H1 (cell line): Measurements from ENCODE around the gene EXOC2. TPM values are rescaled to one million over a fixed set of nuclear protein-coding genes. Genes with fewer than 3 reads are reported as not detected.

ENCODE experiments used
- CTCF ChIA-PET: fragments of 300-600 bp; sonication (Branson Sonifier 250); formaldehyde crosslinking; loops from one replicate; lab custom pipeline; 2021; ENCODE audit not compliant: partially characterized antibody; lab: Charles Lee
- POLR2A ChIA-PET: fragments of 300-600 bp; sonication (Branson Sonifier 250); formaldehyde crosslinking; loops from one replicate; lab custom pipeline; 2021; ENCODE audit warnings: inconsistent platforms; ENCODE audit not compliant: partially characterized antibody; lab: Charles Lee
- DNase-seq, 2 experiments: peaks; one replicate each; pipeline versions ENCODE4 v3.0.0 to v3.0.0-alpha.2; 2010 to 2022; ENCODE audit warnings: low spot score in 2 of 2, low read depth in 1 of 2, mixed read lengths in 1 of 2
- FAIRE-seq: peaks from 2 replicates; lab custom pipeline; 2011; peaks lifted over from hg19 to GRCh38; lab: Jason Lieb, UNC
- H2AFZ ChIP-seq: 2 replicates; pipeline ENCODE4 v1.8.1; 2012; ENCODE audit warnings: low read length, inconsistent platforms
- H2AK5ac ChIP-seq: 2 replicates; pipeline ENCODE4 v1.6.1; 2013; ENCODE audit warnings: low read depth, low read length
- H2BK120ac ChIP-seq: replicated peaks from 2 replicates; pipeline ENCODE3; 2013; ENCODE audit warnings: low read depth, low read length, inconsistent platforms
- H2BK12ac ChIP-seq: 2 replicates; pipeline ENCODE4 v1.6.1; 2013; ENCODE audit warnings: low read depth, low read length
- H2BK15ac ChIP-seq: 2 replicates; pipeline ENCODE4 v1.6.1; 2013; ENCODE audit warnings: low read length
- H2BK20ac ChIP-seq: 2 replicates; pipeline ENCODE4 v1.6.1; 2013; ENCODE audit warnings: low read length
- H2BK5ac ChIP-seq: 2 replicates; pipeline ENCODE4 v1.6.1; 2013; ENCODE audit warnings: low read depth, low read length
- H3K14ac ChIP-seq: 2 replicates; pipeline ENCODE4 v1.6.1; 2013; ENCODE audit warnings: inconsistent platforms; ENCODE audit not compliant: insufficient read length
- H3K18ac ChIP-seq: 2 replicates; pipeline ENCODE4 v1.6.1; 2013; ENCODE audit warnings: low read length; ENCODE audit errors: extremely low read depth
- H3K23ac ChIP-seq: 2 replicates; pipeline ENCODE4 v1.6.1; 2013; ENCODE audit warnings: inconsistent platforms; ENCODE audit not compliant: insufficient read length
- H3K23me2 ChIP-seq: 2 replicates; pipeline ENCODE4 v1.6.1; 2013; ENCODE audit warnings: low read depth, low read length
- H3K27ac ChIP-seq: 2 replicates; pipeline ENCODE4 v1.6.1; 2011; ENCODE audit warnings: low read depth, low read length, inconsistent platforms
- H3K27me3 ChIP-seq, 4 experiments: replicated peaks in 1 of 4; 1 replicate in 1 of 4; 2 replicates in 3 of 4; pipeline versions ENCODE4 v1.6.1 to v1.8.1; 2011 to 2013; ENCODE audit warnings: low read length in 3 of 4, mild to moderate bottlenecking in 3 of 4, inconsistent platforms in 2 of 4, mixed read lengths in 2 of 4, moderate library complexity in 1 of 4; ENCODE audit not compliant: control insufficient read depth in 3 of 4, insufficient read depth in 3 of 4; ENCODE audit errors: extremely low read depth in 1 of 4
- H3K36me3 ChIP-seq, 4 experiments: 2 replicates each; pipeline versions ENCODE4 v1.6.1 to v1.8.1; 2011 to 2013; ENCODE audit warnings: mild to moderate bottlenecking in 4 of 4, low read length in 3 of 4, moderate library complexity in 2 of 4, control low read depth in 1 of 4, inconsistent platforms in 1 of 4; ENCODE audit not compliant: insufficient read depth in 4 of 4, control insufficient read depth in 2 of 4
- H3K4ac ChIP-seq: replicated peaks from 2 replicates; pipeline ENCODE3; 2013; ENCODE audit warnings: low read length, low read depth, mixed read lengths, inconsistent platforms; ENCODE audit not compliant: insufficient read length
- H3K4me1 ChIP-seq, 4 experiments: replicated peaks in 1 of 4; 1 replicate in 1 of 4; 2 replicates in 3 of 4; pipeline versions ENCODE4 v1.6.1 to v1.8.1; 2011 to 2013; ENCODE audit warnings: low read length in 3 of 4, inconsistent platforms in 2 of 4, mixed read lengths in 1 of 4; ENCODE audit not compliant: insufficient read depth in 4 of 4, control insufficient read depth in 3 of 4
- H3K4me2 ChIP-seq, 2 experiments: 2 replicates each; pipeline versions ENCODE4 v1.6.1 to v1.8.1; 2011 to 2013; ENCODE audit warnings: low read depth in 2 of 2, low read length in 2 of 2, control low read depth in 1 of 2, inconsistent platforms in 1 of 2, mild to moderate bottlenecking in 1 of 2; ENCODE audit not compliant: insufficient read depth in 1 of 2
- H3K4me3 ChIP-seq, 4 experiments: fragments of 200-600, 300-600 bp in 1 of 4; sonication (generic), shearing (Covaris generic), sonication (Bioruptor Twin) in 1 of 4; 2 replicates each; pipeline versions ENCODE4 v1.5.1 to v1.8.1; 2011 to 2016; ENCODE audit warnings: low read length in 4 of 4, low read depth in 3 of 4, control low read depth in 2 of 4, inconsistent platforms in 2 of 4, mild to moderate bottlenecking in 2 of 4, mixed read lengths in 1 of 4, moderate library complexity in 1 of 4; ENCODE audit not compliant: insufficient read depth in 2 of 4; ENCODE audit errors: extremely low read depth in 1 of 4
- H3K56ac ChIP-seq: replicated peaks from 2 replicates; pipeline ENCODE3; 2013; ENCODE audit warnings: low read depth, mild to moderate bottlenecking, mixed read lengths, low read length, inconsistent platforms; ENCODE audit not compliant: insufficient read length
- H3K79me1 ChIP-seq: 2 replicates; pipeline ENCODE4 v1.6.1; 2013; ENCODE audit warnings: low read depth, low read length, control low read depth
- H3K79me2 ChIP-seq, 2 experiments: 2 replicates each; pipeline versions ENCODE4 v1.6.1 to v1.8.1; 2012 to 2013; ENCODE audit warnings: low read length in 2 of 2, mild to moderate bottlenecking in 2 of 2, inconsistent platforms in 1 of 2; ENCODE audit not compliant: insufficient read depth in 2 of 2, control insufficient read depth in 1 of 2
- H3K9ac ChIP-seq, 4 experiments: replicated peaks in 1 of 4; 1 replicate in 1 of 4; 2 replicates in 3 of 4; pipeline versions ENCODE4 v1.6.1 to v1.8.1; 2011 to 2013; ENCODE audit warnings: low read depth in 3 of 4, low read length in 3 of 4, control low read depth in 2 of 4, mild to moderate bottlenecking in 2 of 4, moderate library complexity in 2 of 4, inconsistent platforms in 1 of 4; ENCODE audit errors: extremely low read depth in 1 of 4
- H3K9me3 ChIP-seq, 2 experiments: 2 replicates each; pipeline versions ENCODE4 v1.6.1 to v1.8.1; 2012 to 2013; ENCODE audit warnings: mild to moderate bottlenecking in 2 of 2, moderate library complexity in 2 of 2, control low read depth in 1 of 2, inconsistent platforms in 1 of 2, low read depth in 1 of 2, low read length in 1 of 2, mixed read lengths in 1 of 2; ENCODE audit not compliant: insufficient read depth in 2 of 2
- H4K20me1 ChIP-seq, 2 experiments: replicated peaks in 1 of 2; 2 replicates each; pipeline versions ENCODE3 to v1.8.1; 2011 to 2013; ENCODE audit warnings: inconsistent platforms in 2 of 2, low read length in 2 of 2, mild to moderate bottlenecking in 1 of 2; ENCODE audit not compliant: insufficient read depth in 2 of 2, control insufficient read depth in 1 of 2
- H4K5ac ChIP-seq: 2 replicates; pipeline ENCODE4 v1.6.1; 2013; ENCODE audit warnings: low read length, low read depth, mixed read lengths, inconsistent platforms; ENCODE audit not compliant: insufficient read length
- H4K8ac ChIP-seq: 2 replicates; pipeline ENCODE4 v1.8.0; 2013; ENCODE audit warnings: mild to moderate bottlenecking, moderate library complexity, low read length, inconsistent platforms; ENCODE audit not compliant: insufficient read depth; ENCODE audit errors: extremely low read depth
- H4K91ac ChIP-seq: replicated peaks from 2 replicates; pipeline ENCODE3; 2013; ENCODE audit warnings: low read length, mixed read lengths, inconsistent platforms; ENCODE audit not compliant: insufficient read length
- EGR1 ChIP-seq: IDR thresholded peaks from 2 replicates; pipeline ENCODE4 v1.6.1; 2011; ENCODE audit warnings: low read depth, low read length, borderline replicate concordance
- FOSL1 ChIP-seq: IDR thresholded peaks from 2 replicates; pipeline ENCODE4 v1.6.1; 2011; ENCODE audit warnings: mild to moderate bottlenecking, low read depth, low read length, moderate library complexity; ENCODE audit not compliant: insufficient read depth
- KDM4A ChIP-seq: IDR thresholded peaks from one replicate; pipeline ENCODE4 v1.7.1; 2012; ENCODE audit warnings: low read depth, mild to moderate bottlenecking, moderate library complexity, low read length, inconsistent platforms; ENCODE audit not compliant: severe bottlenecking
- NANOG ChIP-seq: IDR thresholded peaks from 2 replicates; pipeline ENCODE4 v1.6.1; 2011; ENCODE audit warnings: low read length, low read depth, mild to moderate bottlenecking, inconsistent platforms; ENCODE audit not compliant: insufficient read depth, poor library complexity, severe bottlenecking
- RBBP5 ChIP-seq: IDR thresholded peaks from 2 replicates; pipeline ENCODE4 v1.7.1; 2012; ENCODE audit warnings: low read depth, mild to moderate bottlenecking, inconsistent platforms, low read length, moderate library complexity, borderline replicate concordance
- SP1 ChIP-seq: IDR thresholded peaks from 2 replicates; pipeline ENCODE4 v1.6.1; 2011; ENCODE audit warnings: low read depth, low read length
- SP4 ChIP-seq: IDR thresholded peaks from 2 replicates; pipeline ENCODE4 v1.6.1; 2012; ENCODE audit warnings: low read length, inconsistent platforms
- TAF1 ChIP-seq: IDR thresholded peaks from 2 replicates; pipeline ENCODE4 v1.6.1; 2011; ENCODE audit warnings: mild to moderate bottlenecking, low read depth, low read length
- TBP ChIP-seq: IDR thresholded peaks from 2 replicates; pipeline ENCODE4 v1.6.1; 2011; ENCODE audit warnings: low read depth, low read length, improper control_type of control experiment
- WGBS, 2 experiments: shearing (Covaris generic) in 1 of 2; methylation state at CpG; one replicate each; pipeline versions ENCODE4 v1.1.6 to v1.1.7; 2013 to 2015; ENCODE audit warnings: low lambda C conversion rate in 2 of 2, mixed read lengths in 2 of 2, inconsistent platforms in 1 of 2, low coverage in 1 of 2, missing lambda C conversion rate in 1 of 2; ENCODE audit not compliant: insufficient replicate concordance in 2 of 2, insufficient coverage in 1 of 2, insufficient read length in 1 of 2; ENCODE audit errors: extremely low coverage in 1 of 2, missing lambda C conversion rate in 1 of 2; 5-methylcytosine and 5-hydroxymethylcytosine counted together
- polyA plus RNA-seq, 7 experiments: library from polyadenylated mRNA; depleted of rRNA in 3 of 7; stranded (reverse) in 5 of 7; unstranded in 2 of 7; fragments of >200 nt in 5 of 7; fragments of 200-250 nt in 2 of 7; gene quantifications; 1 replicate in 5 of 7; 2 replicates in 1 of 7; 4 replicates in 1 of 7; pipeline versions ENCODE4 v1.2.1 to v1.2.3, GENCODE V29; 2011 to 2013; ENCODE audit warnings: missing spikeins in 2 of 7, mixed read lengths in 2 of 7
- total RNA-seq: library from RNA; stranded (reverse); fragmentation: NEBNext Ultra II Directional; extraction: Animal tissue kit (Norgen Biotek cat#: 25700); gene quantifications from 2 replicates; pipeline ENCODE4 v1.2.1, GENCODE V29; 2021
- TF ChIP-seq, protein P1 (sequence below): IDR thresholded peaks from 2 replicates; pipeline ENCODE4 v1.6.1; 2012; ENCODE audit warnings: low read length, inconsistent platforms
- TF ChIP-seq, protein P2 (sequence below): IDR thresholded peaks from 2 replicates; pipeline ENCODE4 v1.6.1; 2011; ENCODE audit warnings: low read depth, mild to moderate bottlenecking, low read length; ENCODE audit not compliant: insufficient read depth

The EXOC2 gene
- total and polyA plus RNA-seq, 2 of the 8 experiments (the other 6 are each of a cell fraction or from before 2014, with no cell fraction given), result 25.5 to 44.4 TPM

DNA sequence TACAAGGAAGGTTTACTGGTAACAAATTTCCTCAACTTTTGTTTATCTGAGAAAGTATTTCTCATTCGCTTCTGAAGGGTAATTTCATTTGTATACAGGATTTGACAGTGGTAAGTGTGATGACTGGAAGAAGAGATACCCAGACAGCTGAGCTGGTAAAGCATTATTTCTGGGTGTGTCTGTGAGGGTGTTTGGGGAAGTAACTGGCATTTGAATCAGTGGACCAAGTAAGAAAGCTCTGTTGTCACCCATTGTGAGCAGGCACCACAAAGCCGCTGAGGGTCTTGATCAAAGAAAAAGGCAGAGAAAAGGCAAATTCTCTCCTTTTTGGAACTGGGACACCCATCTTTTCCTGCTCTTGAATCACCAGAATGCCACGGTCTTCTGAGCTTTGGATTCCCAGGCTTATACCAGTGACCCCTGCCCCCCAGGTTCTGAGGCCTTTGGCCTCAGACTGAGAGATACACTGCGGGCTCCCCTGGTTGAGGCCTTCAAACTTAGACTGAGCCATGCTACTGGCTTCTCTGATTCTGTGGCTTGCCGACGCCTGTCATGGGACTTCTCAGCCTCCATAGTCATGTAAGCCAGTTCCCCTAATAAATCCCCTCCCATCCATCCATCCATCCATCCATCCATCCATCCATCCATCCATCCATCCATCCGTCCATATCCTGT lies 25.5 kb downstream of the EXOC2 start:
- 83% methylated on average over 1 of the region's 7 CpGs; no CpG with 5 or more reads in 1 of the 2 experiments for WGBS, 2 experiments
- Histone ChIP-seq H2AFZ (no peak overlapping the region), H3K79me2 (peaks cover 0 to 81% of the 10 kb centered on the region in 2 experiments; a peak in 3 of 4 replicates), H3K79me1 (no peaks in the 10 kb centered on the region; the same call in 1 of the 2 replicates), H2BK20ac (no peak overlapping the region), H2BK5ac (no peak overlapping the region), H3K27me3 (no peaks in the 10 kb centered on the region), H2BK15ac (no peak overlapping the region), H3K18ac (no peak overlapping the region), H2AK5ac (no peak overlapping the region), H4K20me1 (no peaks in the 10 kb centered on the region), H3K23ac (no peak overlapping the region), H3K4ac (no peak overlapping the region), H3K27ac (no peak overlapping the region), H3K4me1 (no peaks in the 10 kb centered on the region), H3K23me2 (no peaks in the 10 kb centered on the region; the same call in 1 of the 2 replicates), H3K36me3 (peaks cover 0 to 6% (median 2%) of the 10 kb centered on the region in 4 experiments; a peak in 4 of 8 replicates), H4K91ac (no peak overlapping the region), H2BK120ac (no peak overlapping the region), H3K4me2 (no peak overlapping the region), H3K4me3 (no peak overlapping the region), H3K9ac (no peak overlapping the region), H4K5ac (no peak overlapping the region), H3K9me3 (peaks cover 9 to 10% of the 10 kb centered on the region in 2 experiments; a peak in 2 of 4 replicates), H3K56ac (no peak overlapping the region), H3K14ac (no peak overlapping the region), H4K8ac (no peak overlapping the region), H2BK12ac (no peak overlapping the region)
- ChIA-PET CTCF (no interaction called here), POLR2A (no interaction called here)
- FAIRE-seq (no peak), DNase-seq (no peak)
- TF ChIP-seq FOSL1 (no peak), SP1 (no peak), NANOG (no peak), TBP (no peak), RBBP5 (no peak), SP4 (no peak), KDM4A (no peak), TAF1 (no peak), EGR1 (no peak)
- TF ChIP-seq, protein P1, sequence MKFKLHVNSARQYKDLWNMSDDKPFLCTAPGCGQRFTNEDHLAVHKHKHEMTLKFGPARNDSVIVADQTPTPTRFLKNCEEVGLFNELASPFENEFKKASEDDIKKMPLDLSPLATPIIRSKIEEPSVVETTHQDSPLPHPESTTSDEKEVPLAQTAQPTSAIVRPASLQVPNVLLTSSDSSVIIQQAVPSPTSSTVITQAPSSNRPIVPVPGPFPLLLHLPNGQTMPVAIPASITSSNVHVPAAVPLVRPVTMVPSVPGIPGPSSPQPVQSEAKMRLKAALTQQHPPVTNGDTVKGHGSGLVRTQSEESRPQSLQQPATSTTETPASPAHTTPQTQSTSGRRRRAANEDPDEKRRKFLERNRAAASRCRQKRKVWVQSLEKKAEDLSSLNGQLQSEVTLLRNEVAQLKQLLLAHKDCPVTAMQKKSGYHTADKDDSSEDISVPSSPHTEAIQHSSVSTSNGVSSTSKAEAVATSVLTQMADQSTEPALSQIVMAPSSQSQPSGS, result no peak
- TF ChIP-seq, protein P2, sequence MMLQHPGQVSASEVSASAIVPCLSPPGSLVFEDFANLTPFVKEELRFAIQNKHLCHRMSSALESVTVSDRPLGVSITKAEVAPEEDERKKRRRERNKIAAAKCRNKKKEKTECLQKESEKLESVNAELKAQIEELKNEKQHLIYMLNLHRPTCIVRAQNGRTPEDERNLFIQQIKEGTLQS, result no peak
